GM12892 (cell line): ENCODE measurements around the gene SLC41A3.

Experiments used
- POLR2A ChIP-seq: IDR thresholded peaks from 2 replicates; pipeline ENCODE4 v1.6.1; 2011; ENCODE audit warnings: low read depth, low read length, control low read depth
- POLR2AphosphoS5 ChIP-seq: IDR thresholded peaks from 2 replicates; pipeline ENCODE4 v1.6.1; 2011; ENCODE audit warnings: low read depth, low read length, control low read depth
- TAF1 ChIP-seq: IDR thresholded peaks from 2 replicates; pipeline ENCODE4 v1.6.1; 2011; ENCODE audit warnings: low read depth, mild to moderate bottlenecking, control low read depth, low read length, borderline replicate concordance

- TF ChIP-seq POLR2A (no peak), POLR2AphosphoS5 (no peak), TAF1 (no peak)
These were observed 13.8 kb downstream of the SLC41A3 start for GRCh38 chr3:126070146-126070545.
